SH-SY5Y (cell line): Measurements from ENCODE around the gene UPB1.

Experiments
- GATA2 ChIP-seq: IDR thresholded peaks from 2 replicates; pipeline ENCODE4 v1.6.1; 2011; ENCODE audit warnings: mild to moderate bottlenecking, low read depth, low read length
- GATA3 ChIP-seq: IDR thresholded peaks from 2 replicates; pipeline ENCODE4 v1.6.1; 2011; ENCODE audit warnings: low read depth, mild to moderate bottlenecking, low read length, moderate library complexity

DNA sequence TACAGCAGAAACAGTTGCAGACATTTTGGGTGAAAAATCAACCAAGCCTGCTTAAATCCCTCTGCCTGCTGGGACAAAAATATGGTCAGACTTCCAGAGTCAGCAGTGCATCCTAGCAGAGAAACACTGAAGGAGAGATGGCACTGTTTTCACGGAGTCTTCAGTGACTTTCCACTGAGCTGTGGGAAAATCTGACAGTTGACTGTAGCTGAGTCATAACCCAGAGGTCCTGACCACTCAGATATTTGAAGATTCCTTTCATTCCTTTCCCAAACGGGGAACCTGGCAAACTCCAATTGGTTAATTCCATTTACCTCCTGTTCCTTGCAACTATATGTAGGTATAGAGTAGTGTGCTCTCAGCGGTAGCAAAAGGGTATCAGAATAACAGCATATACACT, 20.9 kb upstream of the UPB1 start:
- TF ChIP-seq GATA2 (no peak), GATA3 (no peak)
